MM.1S (cell line): ENCODE measurements around the gene LAMA4.

Experiments used
- CTCF ChIP-seq: fragments of 300-600 bp; sonication (generic); IDR thresholded peaks from 2 replicates; pipeline ENCODE4 v1.5.1; 2016; ENCODE audit warnings: antibody characterized with exemption, low read length, mixed read lengths
- EZH2 ChIP-seq: fragments of 300-600 bp; sonication (generic); optimal IDR thresholded peaks from 2 replicates; pipeline ENCODE3; 2017; ENCODE audit warnings: low read depth, mild to moderate bottlenecking, antibody characterized with exemption, low read length, mixed read lengths
- EZH2phosphoT487 ChIP-seq: fragments of 300-600 bp; sonication (generic); IDR thresholded peaks from 2 replicates; pipeline ENCODE4 v1.6.1; 2018; ENCODE audit warnings: antibody characterized with exemption, low read length

GRCh38 chr6:112298816-112299281 is 44.5 kb upstream of the LAMA4 start:
- no peak for TF ChIP-seq EZH2phosphoT487
- TF ChIP-seq CTCF: no peak
- no peak for TF ChIP-seq EZH2
